Astrocyte (in vitro differentiated cells and primary cell): ENCODE data around the gene PDE3A.

Source experiments
- EZH2 ChIP-seq: IDR thresholded peaks from 2 replicates; pipeline ENCODE4 v1.6.1; 2012; ENCODE audit warnings: mild to moderate bottlenecking, low read length, inconsistent platforms; ENCODE audit not compliant: insufficient read depth
- TF ChIP-seq, protein P1 (sequence below): IDR thresholded peaks from 2 replicates; pipeline ENCODE4 v1.5.1; 2011; ENCODE audit warnings: low read depth, mild to moderate bottlenecking, inconsistent platforms, low read length, moderate library complexity; ENCODE audit not compliant: insufficient read depth

- TF ChIP-seq, protein P1, sequence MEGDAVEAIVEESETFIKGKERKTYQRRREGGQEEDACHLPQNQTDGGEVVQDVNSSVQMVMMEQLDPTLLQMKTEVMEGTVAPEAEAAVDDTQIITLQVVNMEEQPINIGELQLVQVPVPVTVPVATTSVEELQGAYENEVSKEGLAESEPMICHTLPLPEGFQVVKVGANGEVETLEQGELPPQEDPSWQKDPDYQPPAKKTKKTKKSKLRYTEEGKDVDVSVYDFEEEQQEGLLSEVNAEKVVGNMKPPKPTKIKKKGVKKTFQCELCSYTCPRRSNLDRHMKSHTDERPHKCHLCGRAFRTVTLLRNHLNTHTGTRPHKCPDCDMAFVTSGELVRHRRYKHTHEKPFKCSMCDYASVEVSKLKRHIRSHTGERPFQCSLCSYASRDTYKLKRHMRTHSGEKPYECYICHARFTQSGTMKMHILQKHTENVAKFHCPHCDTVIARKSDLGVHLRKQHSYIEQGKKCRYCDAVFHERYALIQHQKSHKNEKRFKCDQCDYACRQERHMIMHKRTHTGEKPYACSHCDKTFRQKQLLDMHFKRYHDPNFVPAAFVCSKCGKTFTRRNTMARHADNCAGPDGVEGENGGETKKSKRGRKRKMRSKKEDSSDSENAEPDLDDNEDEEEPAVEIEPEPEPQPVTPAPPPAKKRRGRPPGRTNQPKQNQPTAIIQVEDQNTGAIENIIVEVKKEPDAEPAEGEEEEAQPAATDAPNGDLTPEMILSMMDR: no peak
- no peak for TF ChIP-seq EZH2
These were observed 217.6 kb downstream of the PDE3A start for GRCh38 chr12:20585913-20586312.
